Central memory CD8-positive, alpha-beta T cell (primary cell): ENCODE data around the gene COX7A2L.
"Not testable (repeated sequence)": the region's sequence is repeated elsewhere in the genome, so short reads cannot be mapped to it uniquely, and the experiment has no call there.

Source experiments
- ATAC-seq: fragments of 150-1000 bp; cut with Tn5 transposase; replicated peaks from 2 replicates; pipeline ENCODE4 v1.10.0; 2022; ENCODE audit warnings: mild to moderate bottlenecking, moderate FRiP score, moderate number of reproducible peaks; ENCODE audit not compliant: poor library complexity, severe bottlenecking; ENCODE audit errors: extremely low read depth
- DNase-seq, 2 donors: peaks; one replicate each; pipeline ENCODE4 v3.0.0; 2021; ENCODE audit warnings: low spot score in 2 of 2
- H3K27ac Mint-ChIP-seq: one replicate; pipeline ENCODE4 v1.8.0; 2022; ENCODE audit warnings: low read depth, mild to moderate bottlenecking, moderate library complexity, mixed read lengths
- H3K27me3 Mint-ChIP-seq: one replicate; pipeline ENCODE4 v1.8.0; 2022; ENCODE audit warnings: mixed read lengths
- H3K36me3 Mint-ChIP-seq: one replicate; pipeline ENCODE4 v1.8.0; 2022; ENCODE audit warnings: mild to moderate bottlenecking, moderate library complexity, mixed read lengths; ENCODE audit not compliant: insufficient read depth
- H3K4me1 Mint-ChIP-seq: one replicate; pipeline ENCODE4 v1.8.0; 2022; ENCODE audit warnings: mixed read lengths
- H3K4me3 Mint-ChIP-seq: one replicate; pipeline ENCODE4 v1.8.0; 2022; ENCODE audit warnings: mild to moderate bottlenecking, moderate library complexity, mixed read lengths
- H3K9me3 Mint-ChIP-seq: one replicate; pipeline ENCODE4 v1.8.0; 2022; ENCODE audit warnings: mixed read lengths

COX7A2L gene

DNA sequence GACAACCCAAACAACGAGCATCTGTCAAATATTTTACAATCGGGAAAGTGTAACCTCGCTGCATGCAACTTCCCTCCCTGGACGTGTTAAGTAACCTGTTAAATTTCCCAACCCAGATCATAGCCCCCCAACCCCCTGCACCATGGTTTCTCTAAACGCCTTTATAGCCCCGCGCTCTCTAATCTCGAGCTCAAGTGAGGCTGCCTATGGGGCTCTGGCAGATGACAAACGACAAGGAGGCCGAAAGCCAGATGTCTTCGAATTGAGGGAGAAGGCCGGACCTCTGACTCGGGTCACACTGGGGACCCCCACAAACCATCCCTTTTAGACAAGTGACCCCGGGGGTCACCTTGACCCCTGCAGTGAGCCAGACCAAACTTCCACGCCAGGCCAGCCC is 526 bp downstream of the COX7A2L start:
- H3K36me3 Mint-ChIP-seq, result peaks cover 15% of the 10 kb centered on the region
- peaks cover 51% of the 10 kb centered on the region for H3K4me1 Mint-ChIP-seq
- H3K4me3 Mint-ChIP-seq, result peak overlapping the region; percentile 79
- H3K27me3 Mint-ChIP-seq, result no peaks in the 10 kb centered on the region
- peak overlapping the region; percentile 85 for H3K27ac Mint-ChIP-seq
- DNase-seq (no peak), ATAC-seq (no peak)
- H3K9me3 Mint-ChIP-seq, result no peaks in the 10 kb centered on the region

- no peak for DNase-seq
These were observed 993 bp downstream of the COX7A2L start for GRCh38 chr2:42359965-42360483.

GRCh38 chr2:42359304-42359964 is 1.6 kb downstream of the COX7A2L start:
- H3K4me1 Mint-ChIP-seq, result peaks cover 59% of the 10 kb centered on the region
- H3K9me3 Mint-ChIP-seq, result no peaks in the 10 kb centered on the region
- H3K36me3 Mint-ChIP-seq, result peaks cover 15% of the 10 kb centered on the region
- H3K4me3 Mint-ChIP-seq, result peak overlapping the region; percentile 79
- ATAC-seq (no peak), DNase-seq (no peak)
- H3K27ac Mint-ChIP-seq, result peak overlapping the region; percentile 85
- H3K27me3 Mint-ChIP-seq, result no peaks in the 10 kb centered on the region

More at GRCh38 chr2:42359965-42360483, 993 bp downstream of the COX7A2L start:
- no peak for ATAC-seq
- H3K4me1 Mint-ChIP-seq, result peaks cover 53% of the 10 kb centered on the region
- peaks cover 15% of the 10 kb centered on the region for H3K36me3 Mint-ChIP-seq
- no peaks in the 10 kb centered on the region for H3K9me3 Mint-ChIP-seq
- peak overlapping the region; percentile 85 for H3K27ac Mint-ChIP-seq
- H3K4me3 Mint-ChIP-seq, result peak overlapping the region; percentile 79
- H3K27me3 Mint-ChIP-seq, result no peaks in the 10 kb centered on the region

DNA sequence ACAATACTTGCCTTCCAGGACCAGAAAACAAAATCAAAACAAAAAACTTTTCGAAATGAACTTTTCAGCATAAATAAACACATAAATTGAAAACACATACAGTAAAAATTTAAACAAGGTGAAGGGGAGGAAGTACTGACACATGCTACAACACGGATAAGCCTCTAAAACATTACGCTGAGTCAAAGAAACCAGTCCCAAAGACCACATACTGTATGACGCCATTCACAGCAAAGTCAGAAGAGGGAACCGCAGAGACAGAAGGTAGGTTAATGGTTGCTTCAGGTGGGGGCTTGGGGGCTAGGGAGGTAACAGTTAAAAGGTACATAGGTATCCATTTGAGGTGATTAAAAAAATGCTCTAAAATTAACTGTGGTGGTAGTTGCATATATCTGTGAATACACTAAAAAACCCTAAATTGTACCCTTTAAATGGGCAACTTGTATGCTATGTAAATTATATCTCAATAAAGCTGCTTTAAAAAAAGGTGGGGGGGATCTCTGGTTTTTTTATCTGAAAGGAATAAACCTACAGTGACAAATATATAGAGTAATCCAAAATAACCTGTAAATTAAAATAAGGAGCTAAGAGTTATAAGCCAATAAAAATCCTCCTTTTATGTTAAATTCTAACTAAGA is 7.1 kb downstream of the COX7A2L start:
- H3K27me3 Mint-ChIP-seq, result no peaks in the 10 kb centered on the region
- H3K4me3 Mint-ChIP-seq, result no peak overlapping the region
- no peaks in the 10 kb centered on the region for H3K9me3 Mint-ChIP-seq
- no peak for ATAC-seq
- H3K4me1 Mint-ChIP-seq, result peaks cover 58% of the 10 kb centered on the region
- H3K27ac Mint-ChIP-seq, result peak overlapping the region; percentile 2
- no peak for DNase-seq
- H3K36me3 Mint-ChIP-seq, result peaks cover 20% of the 10 kb centered on the region

- Mint-ChIP-seq H3K4me3 (no peak overlapping the region), H3K36me3 (peaks cover 23% of the 10 kb centered on the region), H3K9me3 (no peaks in the 10 kb centered on the region), H3K27ac (no peak overlapping the region), H3K27me3 (no peaks in the 10 kb centered on the region), H3K4me1 (peaks cover 46% of the 10 kb centered on the region)
- no peak for ATAC-seq
- no peak for DNase-seq
These were observed 9.2 kb downstream of the COX7A2L start for GRCh38 chr2:42351864-42352263.

GRCh38 chr2:42350434-42351063 is 10.5 kb downstream of the COX7A2L start:
- DNase-seq (no peak), ATAC-seq (no peak)
- H3K4me1 Mint-ChIP-seq, result peaks cover 39% of the 10 kb centered on the region
- H3K36me3 Mint-ChIP-seq, result peaks cover 27% of the 10 kb centered on the region
- H3K27ac Mint-ChIP-seq, result no peak overlapping the region
- no peaks in the 10 kb centered on the region for H3K27me3 Mint-ChIP-seq
- H3K9me3 Mint-ChIP-seq, result no peaks in the 10 kb centered on the region
- H3K4me3 Mint-ChIP-seq, result no peak overlapping the region

GRCh38 chr2:42348113-42348805 is 12.8 kb downstream of the COX7A2L start:
- peaks cover 27% of the 10 kb centered on the region for H3K4me1 Mint-ChIP-seq
- no peaks in the 10 kb centered on the region for H3K27me3 Mint-ChIP-seq
- H3K27ac Mint-ChIP-seq, result peak overlapping the region; percentile 53
- H3K9me3 Mint-ChIP-seq, result no peaks in the 10 kb centered on the region
- no peak overlapping the region for H3K4me3 Mint-ChIP-seq
- DNase-seq (no peak), ATAC-seq (no peak)
- H3K36me3 Mint-ChIP-seq, result peaks cover 42% of the 10 kb centered on the region

DNA sequence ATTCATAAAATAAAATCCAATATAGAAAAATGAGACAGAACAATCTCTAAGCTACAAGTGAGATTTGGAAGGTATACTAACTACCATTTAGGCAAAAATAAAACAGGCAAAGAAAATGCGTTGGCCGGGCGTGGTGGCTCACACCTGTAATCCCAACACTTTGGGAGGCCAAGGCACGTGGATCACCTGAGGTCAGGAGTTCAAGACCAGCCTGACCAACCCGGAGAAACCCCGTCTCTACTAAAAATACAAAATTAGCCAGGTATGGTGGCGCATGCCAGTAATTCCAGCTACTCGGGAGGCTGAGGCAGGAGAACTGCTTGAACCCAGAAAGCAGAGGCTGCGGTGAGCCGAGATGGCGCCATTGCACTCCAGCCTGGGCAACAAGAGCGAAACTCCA is 13.5 kb downstream of the COX7A2L start:
- H3K9me3 Mint-ChIP-seq, H3K27me3 Mint-ChIP-seq, DNase-seq, H3K4me3 Mint-ChIP-seq, ATAC-seq: not testable (repeated sequence)
- H3K27ac Mint-ChIP-seq, result peak overlapping the region; percentile 53
- peaks cover 42% of the 10 kb centered on the region for H3K36me3 Mint-ChIP-seq
- H3K4me1 Mint-ChIP-seq, result peaks cover 23% of the 10 kb centered on the region

- not testable (repeated sequence) for DNase-seq, H3K4me3 Mint-ChIP-seq, H3K9me3 Mint-ChIP-seq, ATAC-seq, H3K27me3 Mint-ChIP-seq
- H3K4me1 Mint-ChIP-seq, result peaks cover 26% of the 10 kb centered on the region
- peak overlapping the region; percentile 53 for H3K27ac Mint-ChIP-seq
- peaks cover 38% of the 10 kb centered on the region for H3K36me3 Mint-ChIP-seq
These were observed 14.2 kb downstream of the COX7A2L start for GRCh38 chr2:42346856-42347255.

- Mint-ChIP-seq H3K4me1 (peaks cover 35% of the 10 kb centered on the region), H3K36me3 (peaks cover 38% of the 10 kb centered on the region), H3K4me3 (no peak overlapping the region), H3K27ac (no peak overlapping the region), H3K27me3 (no peaks in the 10 kb centered on the region), H3K9me3 (no peaks in the 10 kb centered on the region)
- no peak for ATAC-seq
- DNase-seq, result no peak
These were observed 15.0 kb downstream of the COX7A2L start for GRCh38 chr2:42345986-42346385.

- H3K9me3 Mint-ChIP-seq, result no peaks in the 10 kb centered on the region
- H3K27ac Mint-ChIP-seq, result peak overlapping the region; percentile 89
- H3K36me3 Mint-ChIP-seq, result peaks cover 38% of the 10 kb centered on the region
- H3K4me3 Mint-ChIP-seq, result no peak overlapping the region
- no peaks in the 10 kb centered on the region for H3K27me3 Mint-ChIP-seq
- DNase-seq (no peak), ATAC-seq (no peak)
- peaks cover 48% of the 10 kb centered on the region for H3K4me1 Mint-ChIP-seq
These were observed 18.2 kb downstream of the COX7A2L start for GRCh38 chr2:42342795-42343241.

- H3K4me3 Mint-ChIP-seq, result no peak overlapping the region
- no peaks in the 10 kb centered on the region for H3K9me3 Mint-ChIP-seq
- no peak for ATAC-seq
- H3K36me3 Mint-ChIP-seq, result peaks cover 42% of the 10 kb centered on the region
- H3K27ac Mint-ChIP-seq, result peak overlapping the region; percentile 89
- H3K4me1 Mint-ChIP-seq, result peaks cover 46% of the 10 kb centered on the region
- DNase-seq, result no peak
- H3K27me3 Mint-ChIP-seq, result no peaks in the 10 kb centered on the region
These were observed 18.8 kb downstream of the COX7A2L start for GRCh38 chr2:42342061-42342794.
